Activated naive CD8-positive, alpha-beta T cell treated with anti-CD3 and anti-CD28 coated beads, Interleukin-2, amount 50 U/mL, for 16 hours (primary cell): ENCODE results near the gene TEX9.
"Not testable (repeated sequence)": the region's sequence is repeated elsewhere in the genome, so short reads cannot be mapped to it uniquely, and the experiment has no call there.

Experiments
- DNase-seq: peaks from one replicate; pipeline ENCODE4 v3.0.0-alpha.2; 2020; ENCODE audit warnings: low read depth, low spot score

Gene TEX9

DNA sequence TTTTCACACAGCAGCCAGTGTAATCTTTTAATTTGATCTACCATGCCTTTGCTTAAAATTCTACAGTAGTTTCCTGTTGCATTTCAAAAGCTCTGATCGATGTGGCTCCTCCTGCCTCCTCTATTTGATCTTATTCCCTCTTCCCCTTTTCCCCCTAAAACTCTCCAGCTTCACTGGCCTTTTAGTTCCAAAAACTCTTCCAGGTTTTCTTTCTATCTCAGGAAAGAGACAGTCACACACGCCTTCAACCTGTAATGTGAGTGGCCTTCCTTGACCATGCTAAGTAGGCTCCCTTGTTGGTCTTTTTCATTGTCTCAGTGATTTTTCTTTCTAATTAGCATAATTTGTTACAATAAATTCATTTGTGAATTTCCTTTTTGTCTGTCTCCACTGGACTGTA, 985 bp downstream of the TEX9 start:
- no peak for DNase-seq

DNA sequence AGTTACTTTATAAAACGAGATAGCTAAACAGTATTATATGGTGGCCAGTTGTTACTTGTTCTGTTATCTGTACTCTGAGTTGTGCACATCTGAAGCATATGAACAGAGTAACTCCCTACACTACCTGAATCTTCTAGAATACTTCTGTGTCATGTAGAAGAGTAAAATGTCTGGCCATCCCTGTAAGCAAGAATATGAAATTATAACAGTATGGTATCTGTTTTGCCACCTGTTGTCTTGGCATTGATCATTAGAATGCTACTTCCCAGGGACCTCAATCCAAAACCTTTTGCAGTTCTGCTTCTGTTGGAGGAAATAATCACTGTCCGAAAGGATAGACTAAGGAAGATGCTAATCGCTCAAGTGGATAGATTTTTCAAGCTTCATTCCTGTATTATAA, 1.9 kb downstream of the TEX9 start:
- no peak for DNase-seq

DNA sequence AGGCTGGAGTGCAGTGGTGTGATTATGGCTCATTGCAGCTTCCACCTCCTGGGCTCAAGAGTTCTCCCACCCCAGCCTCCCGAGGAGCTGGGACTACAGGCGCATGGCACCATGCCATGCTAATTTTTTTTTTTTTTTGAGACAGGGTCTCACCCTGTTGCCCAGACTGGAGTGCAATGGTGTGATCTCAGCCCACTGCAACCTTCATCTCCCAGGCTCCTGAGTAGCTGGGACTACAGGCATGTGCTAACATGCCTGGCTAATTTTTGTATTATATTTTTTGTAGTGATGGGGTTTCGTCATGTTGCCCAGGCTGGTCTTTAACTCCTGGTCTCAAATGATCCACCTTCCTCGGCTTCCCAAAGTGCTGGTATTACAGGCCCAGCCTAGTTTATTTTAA, 4.0 kb downstream of the TEX9 start:
- no peak for DNase-seq

DNA sequence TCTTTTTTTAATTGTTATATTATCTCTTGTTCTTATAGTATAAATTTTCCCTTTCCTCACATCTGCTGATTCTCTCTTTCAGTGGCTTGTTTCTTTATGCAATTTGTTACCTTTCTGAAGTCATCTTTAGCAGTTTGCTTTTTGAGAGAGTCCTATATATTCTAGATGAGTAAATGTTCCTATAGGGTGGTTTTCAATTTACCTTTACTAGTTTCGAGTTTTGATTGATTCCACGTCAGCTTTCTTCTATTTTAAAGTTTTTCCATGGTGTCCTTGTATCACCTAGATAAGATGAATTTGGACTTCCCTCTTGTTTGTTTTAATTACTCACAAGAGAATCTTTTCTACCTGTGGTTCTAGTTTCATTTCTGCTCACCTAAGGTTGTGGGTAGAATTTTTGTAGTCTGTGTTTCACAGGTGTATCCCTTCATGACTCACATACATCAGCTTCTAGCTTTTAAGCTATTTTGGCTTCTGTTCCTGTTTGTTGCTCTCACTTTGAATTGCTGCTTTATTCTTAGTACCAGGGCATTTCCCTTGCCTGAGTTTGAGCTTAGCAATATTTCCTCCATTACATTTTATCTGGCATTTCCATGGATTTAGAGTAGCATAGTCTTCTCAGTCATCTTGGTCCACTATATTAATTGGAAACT, 6.4 kb downstream of the TEX9 start:
- DNase-seq, result no peak

DNA sequence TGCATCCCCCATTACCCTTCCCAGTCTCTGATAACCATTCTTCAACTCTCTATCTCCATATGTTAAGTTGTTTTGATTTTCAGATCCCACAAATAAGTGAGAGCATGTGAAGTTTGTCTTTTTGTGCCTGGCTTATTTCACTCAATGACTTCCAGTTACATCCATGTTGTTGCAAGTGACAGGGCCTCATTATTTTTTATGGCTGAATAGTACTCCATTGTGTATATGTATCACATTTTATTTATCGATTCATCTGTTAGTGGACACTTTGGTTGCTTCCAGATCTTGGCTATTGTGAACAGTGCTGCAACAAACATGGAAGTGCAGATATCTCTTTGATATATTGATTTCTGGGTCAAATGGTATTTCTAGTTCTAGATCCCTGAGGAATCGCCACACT, 9.5 kb downstream of the TEX9 start:
- DNase-seq, result not testable (repeated sequence)

DNA sequence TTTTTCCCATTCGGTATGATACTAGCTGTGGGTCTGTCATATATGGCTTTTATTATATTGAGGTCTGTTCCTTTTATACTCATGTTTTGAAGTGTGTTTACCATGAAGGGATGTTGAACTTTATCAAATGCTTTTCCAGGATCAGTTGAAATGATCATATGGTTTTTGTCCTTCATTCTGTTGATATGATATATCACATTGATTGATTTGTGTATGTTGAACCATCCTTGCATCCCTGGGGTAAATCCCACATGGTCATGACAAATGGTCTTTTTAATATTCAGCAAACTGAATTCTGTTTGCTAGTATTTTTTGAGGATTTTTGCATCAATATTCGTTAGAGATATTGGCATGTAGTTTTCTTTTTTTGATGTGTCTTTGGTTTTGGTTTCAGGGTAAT, 12.6 kb downstream of the TEX9 start:
- DNase-seq, result not testable (repeated sequence)

DNA sequence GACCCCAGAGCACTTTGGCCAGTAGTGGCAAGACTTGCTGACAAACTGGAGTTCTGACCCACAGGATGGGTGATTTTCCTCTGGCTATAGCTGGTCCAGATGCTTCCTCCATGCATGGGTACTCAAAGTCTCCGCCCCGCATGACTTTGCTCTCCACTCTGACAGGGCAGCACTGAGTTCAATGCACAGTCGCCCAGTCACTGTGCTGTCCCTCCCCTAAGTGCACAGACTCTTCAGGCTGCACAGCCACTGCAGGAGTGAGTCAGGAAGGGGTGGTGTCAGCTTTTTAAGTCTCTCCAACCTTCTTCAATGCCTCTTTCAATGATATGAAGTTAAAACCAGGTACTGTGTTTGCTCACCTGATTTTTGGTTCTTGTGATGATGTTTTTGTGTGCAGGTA, 17.8 kb downstream of the TEX9 start:
- no peak for DNase-seq

DNA sequence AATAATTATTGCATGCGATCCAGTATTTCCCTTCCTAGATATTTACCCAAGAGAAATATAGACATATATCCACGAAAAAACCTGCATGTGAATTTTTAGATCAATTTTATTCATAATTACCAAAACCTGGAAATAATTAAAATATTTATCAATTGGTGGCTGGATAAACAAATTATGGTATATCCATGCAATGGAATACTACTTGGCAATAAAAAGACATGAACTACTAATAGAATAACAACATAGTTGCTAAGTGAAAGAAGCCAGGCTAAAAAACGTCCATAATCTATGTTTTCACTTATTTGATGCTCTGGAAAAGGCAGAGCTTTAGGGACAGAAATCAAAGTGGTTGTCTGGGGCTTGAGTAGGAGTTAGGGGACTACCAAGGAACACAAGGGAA, 20.7 kb downstream of the TEX9 start:
- no peak for DNase-seq

DNA sequence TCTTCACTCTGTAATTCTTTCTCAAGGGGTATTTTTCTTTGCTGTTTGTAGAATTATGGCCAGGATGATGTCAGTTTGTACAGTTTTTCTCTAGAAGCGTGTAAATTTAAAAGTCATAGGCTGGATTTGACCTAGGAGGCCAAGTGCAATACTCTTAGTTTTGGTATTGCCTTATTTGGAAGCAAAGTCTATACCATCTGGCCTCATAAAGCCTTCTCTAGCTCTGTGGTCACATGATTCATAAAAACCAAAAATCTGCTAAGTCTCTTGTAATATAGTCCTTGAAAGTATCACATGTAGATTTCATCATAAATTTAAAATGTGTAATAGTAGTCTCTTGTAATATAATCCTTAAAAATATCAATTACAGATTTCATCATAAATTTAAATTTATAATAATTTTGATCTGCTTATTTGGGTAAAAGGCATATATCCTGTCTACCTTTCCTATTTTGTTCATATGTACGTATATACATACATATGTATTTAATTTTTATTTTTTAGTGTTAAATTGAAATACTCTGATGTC, 25.6 kb downstream of the TEX9 start:
- DNase-seq, result no peak

DNA sequence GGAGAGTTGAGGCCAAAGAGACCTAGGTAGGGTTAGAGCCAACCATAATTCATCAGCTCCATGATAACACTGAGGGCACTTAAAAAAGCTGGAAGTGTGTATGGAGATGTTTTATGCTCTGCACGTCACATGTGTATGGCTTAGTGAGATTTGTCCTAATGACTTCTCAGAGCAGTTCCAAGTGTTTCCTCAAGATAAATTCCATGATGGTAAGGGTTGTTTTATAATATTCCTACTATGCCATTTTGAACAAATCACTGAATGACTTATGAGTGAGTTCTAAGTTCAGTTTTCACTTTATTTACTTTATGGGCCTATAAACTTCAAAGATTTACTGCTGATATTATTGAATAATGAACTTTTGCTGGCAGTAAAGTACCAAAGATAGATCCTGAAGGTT, 28.1 kb downstream of the TEX9 start:
- DNase-seq, result no peak

DNA sequence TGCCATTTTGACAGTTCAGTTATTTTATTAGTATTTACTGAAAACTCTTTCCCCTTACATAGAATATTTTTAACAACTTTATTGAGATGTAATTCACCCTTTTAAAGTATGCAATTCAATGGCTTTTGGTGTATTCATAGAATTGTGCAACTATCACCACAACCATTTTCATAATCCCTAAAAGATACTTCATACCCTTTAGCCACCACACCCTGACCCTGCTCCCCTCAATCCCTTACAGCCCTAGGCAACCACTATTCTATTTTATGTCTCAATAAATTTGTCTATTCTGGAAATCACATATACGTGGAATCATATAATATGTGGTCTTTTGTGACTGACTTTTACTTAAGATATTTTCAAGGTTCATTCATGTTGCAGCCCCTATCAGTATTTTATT, 29.7 kb downstream of the TEX9 start:
- DNase-seq, result no peak

DNA sequence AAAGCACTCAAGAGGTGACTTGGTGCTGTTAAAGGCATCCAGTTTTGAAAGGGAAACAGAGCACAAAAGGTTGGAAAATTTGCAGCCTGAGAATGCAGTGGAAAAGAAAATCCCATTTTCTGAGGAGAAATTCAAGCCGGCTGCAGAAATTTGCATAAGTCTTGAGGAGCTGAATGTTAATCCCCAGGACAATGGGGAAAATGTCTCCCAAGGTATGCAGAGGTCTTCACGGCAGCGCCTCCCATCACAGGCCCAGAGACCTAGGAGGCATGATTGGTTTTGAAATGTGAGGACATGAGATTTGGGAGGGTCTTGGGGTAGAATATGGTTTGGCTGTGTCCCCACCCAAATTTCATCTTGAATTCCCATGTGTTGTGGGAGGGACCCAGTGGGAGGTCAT, 32.1 kb downstream of the TEX9 start:
- not testable (repeated sequence) for DNase-seq

DNA sequence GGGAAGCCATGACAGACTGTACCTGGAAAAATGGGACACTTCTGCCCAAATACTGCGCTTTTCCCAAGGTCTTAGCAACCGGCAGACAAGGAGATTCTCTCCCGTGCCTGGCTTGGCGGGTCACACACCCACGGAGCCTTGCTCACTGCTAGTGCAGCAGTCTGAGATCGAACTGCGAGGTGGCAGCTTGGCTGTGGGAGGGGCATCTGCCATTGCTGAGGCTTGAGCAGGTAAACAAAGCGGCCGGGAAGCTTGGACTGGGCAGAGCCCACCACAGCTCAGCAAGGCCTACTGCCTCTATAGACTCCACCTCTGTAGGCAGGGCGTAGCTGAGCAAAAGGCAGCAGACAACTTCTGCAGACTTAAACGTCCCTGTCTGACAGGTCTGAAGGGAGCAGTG, 34.0 kb downstream of the TEX9 start:
- not testable (repeated sequence) for DNase-seq

DNA sequence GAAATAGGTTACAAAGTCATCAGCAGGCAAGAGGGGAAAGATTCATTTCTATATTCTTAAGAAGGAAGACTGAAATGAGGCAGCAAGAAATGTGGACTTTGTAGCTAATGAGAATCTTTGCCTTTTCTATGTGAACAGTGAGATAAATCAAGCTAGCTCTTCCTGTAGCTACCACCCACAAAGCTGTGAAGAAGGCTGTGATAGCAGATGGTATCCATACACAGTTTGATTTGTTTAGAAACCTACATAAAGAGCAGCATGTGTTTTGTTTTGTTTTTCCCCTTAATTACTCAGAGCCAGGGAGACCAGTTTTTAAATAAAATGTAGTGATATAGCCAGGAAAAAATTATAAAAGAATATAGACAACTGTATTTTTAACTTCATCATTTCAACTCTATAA, 45.5 kb downstream of the TEX9 start:
- no peak for DNase-seq

DNA sequence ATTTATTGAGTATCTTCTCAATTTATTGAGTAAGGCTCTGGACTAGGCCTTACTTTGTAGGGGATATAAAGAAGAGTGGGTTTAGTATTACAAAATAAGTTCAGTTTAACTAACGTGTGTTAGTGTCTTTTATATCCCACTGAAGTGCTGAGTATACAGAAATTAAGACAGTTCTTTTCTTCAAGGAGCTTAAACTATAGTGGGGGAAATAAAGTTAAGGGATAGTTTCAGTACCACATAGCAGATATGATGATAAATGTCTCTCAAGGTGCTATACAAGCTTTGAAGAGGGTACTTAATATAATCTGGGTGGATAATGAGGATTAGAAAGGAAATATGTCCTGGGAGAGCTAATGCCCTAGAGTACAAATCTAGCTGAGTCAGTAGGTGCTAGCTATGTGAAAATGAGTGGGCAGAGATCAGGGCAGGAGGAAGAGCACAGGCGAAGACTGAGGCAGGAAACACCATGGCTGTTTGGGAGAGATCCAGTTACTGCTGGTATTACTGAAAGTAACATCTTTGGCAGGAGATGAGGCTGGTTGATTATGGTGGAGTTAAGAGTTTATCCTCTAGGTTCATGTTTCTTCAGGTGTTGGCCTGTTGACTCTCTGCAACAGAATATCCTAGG, 46.0 kb downstream of the TEX9 start:
- DNase-seq, result no peak

DNA sequence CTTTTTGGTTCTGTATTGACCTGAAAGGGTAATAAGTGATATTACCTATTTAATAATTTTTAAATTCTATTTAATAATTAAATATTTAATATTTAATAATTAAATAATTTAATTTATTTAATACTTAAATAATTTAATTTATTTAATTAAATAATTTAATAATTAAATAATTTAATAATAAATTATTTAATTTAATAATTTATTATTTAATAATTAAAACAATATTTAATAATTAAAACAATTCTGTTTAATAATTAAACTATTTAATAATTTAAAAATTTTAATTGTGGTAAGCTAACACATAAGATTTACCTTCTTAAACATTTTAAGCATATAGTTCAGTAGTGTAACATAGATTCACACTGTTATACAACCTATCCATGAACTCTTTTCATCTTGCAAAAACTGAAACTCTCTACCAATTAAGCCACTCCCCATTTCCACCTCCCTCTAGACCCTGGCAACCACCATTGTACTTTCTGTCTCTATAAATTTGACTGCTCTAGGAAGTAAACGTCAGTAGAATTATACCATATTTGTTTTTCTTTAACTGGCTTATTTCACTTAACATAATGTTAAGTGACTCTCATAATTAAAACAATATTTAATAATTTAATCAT, 48.0 kb downstream of the TEX9 start:
- DNase-seq, result not testable (repeated sequence)

DNA sequence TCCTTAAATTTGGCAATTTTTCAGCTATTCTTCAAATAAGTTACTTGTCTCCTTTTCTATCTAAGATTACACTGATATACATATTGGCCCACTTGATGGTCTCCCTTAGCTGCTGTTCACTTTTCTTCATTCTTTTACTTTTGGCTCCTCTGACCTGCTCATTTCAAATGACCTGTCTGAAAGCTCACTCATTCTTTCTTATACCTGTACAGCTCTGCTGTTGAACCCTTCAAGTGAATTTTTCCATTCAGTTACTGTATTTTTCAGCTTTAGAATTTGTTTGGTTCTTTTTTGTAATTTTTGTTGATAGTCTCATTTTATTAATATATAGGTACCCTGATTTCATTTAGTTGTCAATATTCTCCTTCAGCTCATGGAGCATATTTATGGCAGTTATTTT, 60.0 kb downstream of the TEX9 start:
- DNase-seq, result no peak

DNA sequence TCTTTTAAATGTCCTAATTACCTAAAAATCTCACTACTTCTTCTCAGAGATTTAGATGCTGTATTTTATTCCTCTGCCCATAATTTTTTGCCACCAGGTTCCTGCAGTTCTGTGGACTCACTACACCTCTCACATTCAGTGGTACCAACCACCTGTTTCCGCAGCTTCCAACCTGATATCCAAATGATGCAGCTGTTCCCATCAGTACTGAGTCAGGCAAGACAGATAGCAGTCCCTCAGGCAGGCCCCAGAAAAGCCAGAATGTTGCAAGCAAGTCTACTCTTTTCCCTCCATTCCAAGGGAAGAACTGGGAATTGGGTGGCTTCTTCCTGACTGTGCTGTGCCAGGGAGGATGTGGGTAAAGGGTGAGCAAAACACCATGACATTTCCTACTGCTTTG, 60.8 kb downstream of the TEX9 start:
- no peak for DNase-seq

DNA sequence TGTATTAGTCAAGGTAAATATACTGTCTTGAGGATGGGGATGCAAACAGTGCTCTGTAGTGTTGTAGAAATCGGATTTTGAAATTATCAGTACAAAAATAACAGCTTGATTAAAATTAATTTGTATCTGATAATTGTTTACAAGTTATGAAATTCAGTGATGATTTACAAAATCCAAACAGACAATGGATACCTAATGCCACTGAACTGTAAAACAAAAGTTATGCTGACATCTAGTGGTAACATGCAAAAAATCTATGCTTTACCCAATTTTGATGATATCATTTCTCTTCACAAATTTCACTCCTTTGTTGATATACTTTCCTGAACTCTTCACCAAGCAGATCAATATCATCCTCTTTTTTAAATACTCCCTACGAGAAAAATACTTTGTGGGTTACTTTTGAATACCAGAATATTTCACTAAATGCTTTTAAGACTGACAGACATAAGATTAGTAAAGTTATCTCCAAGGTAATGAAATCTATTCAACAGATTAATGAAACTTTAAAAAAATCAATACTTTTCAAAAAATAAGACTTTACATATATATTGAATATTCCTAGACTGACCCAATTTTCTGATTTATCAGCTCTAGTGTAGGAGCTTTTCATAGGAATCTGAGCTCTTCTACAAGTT, 63.7 kb downstream of the TEX9 start:
- DNase-seq, result no peak

DNA sequence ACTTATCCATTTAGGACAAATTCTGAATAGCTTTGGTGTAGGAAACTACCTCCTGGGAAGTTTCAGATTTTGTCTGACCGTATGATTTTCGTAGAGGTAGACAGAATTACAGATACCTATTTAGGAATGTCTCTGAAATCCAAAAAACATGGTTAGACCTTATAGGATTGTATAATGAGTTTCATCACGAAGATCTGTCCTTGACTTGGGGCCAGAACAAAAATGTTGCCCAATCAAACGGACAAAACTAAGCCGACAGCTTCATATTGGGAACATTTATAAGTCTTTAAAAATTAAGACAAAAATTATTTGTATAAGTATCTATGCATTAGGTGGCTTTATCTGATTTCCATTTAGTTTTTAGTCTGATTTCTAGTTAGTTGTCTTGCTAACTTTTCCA, 67.1 kb downstream of the TEX9 start:
- no peak for DNase-seq

DNA sequence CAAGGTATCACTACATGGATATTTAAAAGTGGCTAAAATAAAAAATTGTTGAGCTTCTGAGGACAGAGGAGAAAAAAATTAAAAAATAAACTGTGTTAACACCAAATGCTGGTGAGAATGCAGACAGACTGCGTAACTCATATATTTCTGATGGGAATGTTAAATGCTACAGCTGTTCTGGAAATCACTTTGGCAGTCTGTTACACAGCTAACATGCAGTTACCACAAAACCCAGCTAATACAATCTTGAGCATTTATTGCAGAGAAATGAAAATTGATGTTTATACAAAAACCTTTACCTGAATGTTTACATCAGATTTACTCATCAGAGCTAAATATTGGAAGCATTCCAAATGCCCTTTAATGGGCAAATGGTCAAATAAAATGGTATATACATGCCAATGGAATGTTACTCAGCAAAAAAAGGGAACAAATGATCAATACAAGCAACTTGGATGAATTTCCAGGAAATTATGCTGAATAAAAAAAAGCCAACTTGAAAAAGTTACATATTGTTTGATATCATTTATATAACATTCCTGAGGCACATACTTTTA, 75.1 kb downstream of the TEX9 start:
- DNase-seq, result no peak

DNA sequence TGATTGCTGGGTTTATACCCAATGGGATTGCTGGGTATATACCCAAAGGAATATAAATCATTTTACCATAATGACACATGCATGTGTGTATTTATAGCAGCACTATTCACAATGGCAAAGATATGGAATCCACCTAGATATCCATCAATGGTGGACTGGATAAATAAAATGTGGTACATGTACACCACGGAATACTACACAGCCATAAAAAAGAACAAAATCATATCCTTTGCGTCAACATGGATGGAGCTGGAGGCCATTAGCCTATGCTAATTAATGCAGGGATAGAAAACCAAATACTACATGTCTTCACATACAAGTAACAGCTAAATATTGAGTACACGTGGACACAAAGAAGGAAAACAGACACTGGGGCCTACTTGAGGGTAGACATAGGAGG, 77.1 kb downstream of the TEX9 start:
- no peak for DNase-seq
